ENCODE data around the gene OR52E2. TPM values are rescaled to one million over a fixed set of nuclear protein-coding genes. Genes with fewer than 3 reads are reported as not detected.

The OR52E2 gene
- total RNA-seq, result not detected

- Histone ChIP-seq H3K27me3 (no peaks in the 10 kb centered on the region), H3K4me1 (no peaks in the 10 kb centered on the region), H3K36me3 (no peaks in the 10 kb centered on the region), H3K9me3 (no peaks in the 10 kb centered on the region), H3K4me3 (no peak within 1 kb of the TSS), H3K27ac (no peak within 1 kb of the TSS)
- TF ChIP-seq POLR2A (IDR thresholded peaks at IDR 0.05) (no peak), CTCF (IDR thresholded peaks at IDR 0.05) (no peak)
- no peak for DNase-seq
These were observed at the start of gene OR52E2 for GRCh38 chr11:5059391-5059790. OR52E2 (minus strand) TSS chr11:5059627; CDS start chr11:5059627, 0 bp downstream.

- no peaks in the 10 kb centered on the region for H3K9me3 ChIP-seq
- TF ChIP-seq CTCF (IDR thresholded peaks at IDR 0.05) (no peak), POLR2A (IDR thresholded peaks at IDR 0.05) (no peak)
- no peaks in the 10 kb centered on the region for H3K27me3 ChIP-seq
- DNase-seq, result no peak
- no peaks in the 10 kb centered on the region for H3K4me1 ChIP-seq
- no peak overlapping the region for H3K27ac ChIP-seq
- H3K4me3 ChIP-seq, result no peak overlapping the region
- H3K36me3 ChIP-seq, result no peaks in the 10 kb centered on the region
These were observed 47.9 kb upstream of the OR52E2 start for GRCh38 chr11:5107285-5107684.

- H3K4me3 ChIP-seq, result no peak overlapping the region
- H3K9me3 ChIP-seq, result no peaks in the 10 kb centered on the region
- H3K36me3 ChIP-seq, result no peaks in the 10 kb centered on the region
- H3K27me3 ChIP-seq, result no peaks in the 10 kb centered on the region
- no peak for TF ChIP-seq CTCF (IDR thresholded peaks at IDR 0.05)
- TF ChIP-seq POLR2A (IDR thresholded peaks at IDR 0.05), result no peak
- no peak for DNase-seq
- H3K27ac ChIP-seq, result no peak overlapping the region
- no peaks in the 10 kb centered on the region for H3K4me1 ChIP-seq
These were observed 43.6 kb upstream of the OR52E2 start for GRCh38 chr11:5103066-5103465.

GRCh38 chr11:5102246-5102645 lies 42.8 kb upstream of the OR52E2 start:
- TF ChIP-seq CTCF (IDR thresholded peaks at IDR 0.05), result no peak
- TF ChIP-seq POLR2A (IDR thresholded peaks at IDR 0.05), result no peak
- no peak for DNase-seq
- Histone ChIP-seq H3K4me3 (no peak overlapping the region), H3K36me3 (no peaks in the 10 kb centered on the region), H3K27ac (no peak overlapping the region), H3K27me3 (no peaks in the 10 kb centered on the region), H3K4me1 (no peaks in the 10 kb centered on the region), H3K9me3 (no peaks in the 10 kb centered on the region)

GRCh38 chr11:5096011-5096410 lies 36.6 kb upstream of the OR52E2 start:
- H3K36me3 ChIP-seq, result no peaks in the 10 kb centered on the region
- no peak for TF ChIP-seq CTCF (IDR thresholded peaks at IDR 0.05)
- no peak for TF ChIP-seq POLR2A (IDR thresholded peaks at IDR 0.05)
- no peaks in the 10 kb centered on the region for H3K27me3 ChIP-seq
- no peak overlapping the region for H3K4me3 ChIP-seq
- no peak for DNase-seq
- no peaks in the 10 kb centered on the region for H3K9me3 ChIP-seq
- no peak overlapping the region for H3K27ac ChIP-seq
- H3K4me1 ChIP-seq, result no peaks in the 10 kb centered on the region

Measured in Peyer's patch (tissue), 4 donors.